GM12878 (cell line): ENCODE data around the gene ICE1. TPM values are rescaled to one million over a fixed set of nuclear protein-coding genes. Genes with fewer than 3 reads are reported as not detected.

Source experiments
- ATAC-seq: fragments of 200-7000 bp; cut with Tn5 transposase; 3 replicates; pipeline ENCODE4 v1.9.1; 2020; ENCODE audit warnings: mild to moderate bottlenecking, moderate library complexity
- BruUV-seq: library from RNA; stranded (reverse); fragments of 400-500 nt; replicated peaks from 2 replicates; lab custom pipeline; 2021; lab: Mats Ljungman, UMichigan
- CTCF ChIA-PET: fragments of 300-600 bp; sonication (Branson Sonifier 250); formaldehyde crosslinking; extraction: SDS; loops from one replicate; lab custom pipeline; 2021; ENCODE audit warnings: inconsistent platforms; lab: Yijun Ruan, JAX
- POLR2A ChIA-PET: fragments of 350-600 bp; formaldehyde crosslinking; extraction: SDS; loops from one replicate; lab custom pipeline; 2021; ENCODE audit warnings: inconsistent platforms; lab: Charles Lee
- RAD21 ChIA-PET: fragments of 300-600 bp; sonication (Branson Sonifier 250); formaldehyde crosslinking; loops from one replicate; lab custom pipeline; 2023; ENCODE audit warnings: antibody characterized with exemption; ENCODE audit not compliant: unreplicated experiment; lab: Charles Lee
- SMC1A ChIA-PET: fragments of 300-600 bp; sonication (Branson Sonifier 250); formaldehyde crosslinking; loops from one replicate; lab custom pipeline; 2023; ENCODE audit not compliant: unreplicated experiment, uncharacterized antibody; lab: Charles Lee
- DNase-seq: peaks from one replicate; pipeline ENCODE4 v3.0.0-alpha.2; 2011; ENCODE audit warnings: low read depth, low spot score
- FAIRE-seq: peaks from 3 replicates; lab custom pipeline; 2011; peaks lifted over from hg19 to GRCh38; lab: Jason Lieb, UNC
- H2AFZ ChIP-seq: 2 replicates; pipeline ENCODE4 v1.6.0; 2011; ENCODE audit warnings: low read depth, low read length, control low read depth; ENCODE audit not compliant: control insufficient read depth
- H3K27ac ChIP-seq: 2 replicates; pipeline ENCODE4 v1.5.1; 2011; ENCODE audit warnings: control low read depth; ENCODE audit not compliant: control insufficient read depth, insufficient read depth
- H3K27me3 ChIP-seq, 2 experiments: replicated peaks in 1 of 2; 2 replicates each; pipeline versions ENCODE4 v1.6.0 to v1.6.1; 2011; ENCODE audit warnings: low read length in 1 of 2; ENCODE audit not compliant: control insufficient read depth in 2 of 2, insufficient read depth in 2 of 2
- H3K36me3 ChIP-seq, 2 experiments: 2 replicates each; pipeline ENCODE4 v1.5.1; 2011; ENCODE audit warnings: low read length in 1 of 2; ENCODE audit not compliant: control insufficient read depth in 2 of 2, insufficient read depth in 2 of 2
- H3K4me1 ChIP-seq: 2 replicates; pipeline ENCODE4 v1.6.1; 2011; ENCODE audit warnings: mild to moderate bottlenecking, low read length, moderate library complexity, mixed read lengths; ENCODE audit not compliant: control insufficient read depth, insufficient read depth
- H3K4me2 ChIP-seq: 2 replicates; pipeline ENCODE4 v1.6.0; 2011; ENCODE audit warnings: control low read depth; ENCODE audit not compliant: control insufficient read depth, insufficient read depth
- H3K4me3 ChIP-seq: fragments of 200-600 bp; sonication (generic); 2 replicates; pipeline ENCODE4 v1.5.1; 2016
- H3K79me2 ChIP-seq: 2 replicates; pipeline ENCODE4 v1.6.0; 2011; ENCODE audit warnings: low read length; ENCODE audit not compliant: control insufficient read depth, insufficient read depth
- H3K9ac ChIP-seq: 2 replicates; pipeline ENCODE4 v1.8.0; 2011; ENCODE audit warnings: low read length, control low read depth, mixed read lengths; ENCODE audit not compliant: control insufficient read depth, insufficient read depth
- H3K9me3 ChIP-seq: replicated peaks from 3 replicates; pipeline ENCODE4 v1.5.1; 2011; ENCODE audit warnings: mild to moderate bottlenecking, low read length; ENCODE audit not compliant: control insufficient read depth, insufficient read depth
- H4K20me1 ChIP-seq: 2 replicates; pipeline ENCODE4 v1.6.0; 2011; ENCODE audit not compliant: control insufficient read depth, insufficient read depth
- CBX5 ChIP-seq: sonication (generic); IDR thresholded peaks from 2 replicates; pipeline ENCODE4 v1.6.1; 2016; ENCODE audit warnings: low read depth, moderate library complexity, mild to moderate bottlenecking, inconsistent platforms
- CHD2 ChIP-seq: IDR thresholded peaks from 2 replicates; pipeline ENCODE4 v1.6.1; 2011; ENCODE audit warnings: low read depth, low read length, improper control_type of control experiment, borderline replicate concordance
- CREB1 ChIP-seq: IDR thresholded peaks from 2 replicates; pipeline ENCODE4 v1.6.1; 2012; ENCODE audit warnings: low read depth, mild to moderate bottlenecking, inconsistent platforms
- HCFC1 ChIP-seq: fragments of 150-350 bp; IDR thresholded peaks from 2 replicates; pipeline ENCODE4 v1.6.1; 2014; ENCODE audit warnings: low read length
- IRF5 ChIP-seq: fragments of 450-650 bp; IDR thresholded peaks from 2 replicates; pipeline ENCODE4 v1.6.1; 2017; ENCODE audit warnings: borderline replicate concordance
- JUND ChIP-seq: IDR thresholded peaks from 2 replicates; pipeline ENCODE4 v1.6.1; 2012; ENCODE audit warnings: low read depth, mild to moderate bottlenecking, low read length, improper control_type of control experiment, moderate library complexity
- KLF5 ChIP-seq: fragments of 450-650 bp; IDR thresholded peaks from 2 replicates; pipeline ENCODE4 v1.6.1; 2014; ENCODE audit warnings: mild to moderate bottlenecking; ENCODE audit not compliant: partially characterized antibody
- MLLT1 ChIP-seq: fragments of 450-650 bp; IDR thresholded peaks from 2 replicates; pipeline ENCODE4 v1.6.1; 2016; ENCODE audit warnings: mild to moderate bottlenecking
- MTA3 ChIP-seq: IDR thresholded peaks from 2 replicates; pipeline ENCODE4 v1.6.1; 2012; ENCODE audit warnings: low read length, inconsistent platforms, borderline replicate concordance
- RAD51 ChIP-seq: fragments of 450-650 bp; IDR thresholded peaks from 2 replicates; pipeline ENCODE4 v1.6.1; 2016; ENCODE audit warnings: moderate library complexity, mild to moderate bottlenecking, inconsistent platforms
- RELB ChIP-seq: fragments of 450-650 bp; IDR thresholded peaks from 2 replicates; pipeline ENCODE4 v1.6.1; 2017; ENCODE audit warnings: low read depth, mild to moderate bottlenecking, moderate library complexity
- SIX5 ChIP-seq: IDR thresholded peaks from 2 replicates; pipeline ENCODE4 v1.6.1; 2011; ENCODE audit warnings: mild to moderate bottlenecking, low read depth, low read length, moderate library complexity; ENCODE audit not compliant: severe bottlenecking
- SPI1 ChIP-seq: IDR thresholded peaks from 2 replicates; pipeline ENCODE4 v1.6.1; 2011; ENCODE audit warnings: low read depth, mild to moderate bottlenecking, low read length, moderate library complexity, borderline replicate concordance; ENCODE audit not compliant: insufficient read depth
- TCF12 ChIP-seq: IDR thresholded peaks from 2 replicates; pipeline ENCODE4 v1.6.1; 2011; ENCODE audit warnings: low read depth, mild to moderate bottlenecking, low read length
- TCF3 ChIP-seq: IDR thresholded peaks from 2 replicates; pipeline ENCODE4 v1.6.1; 2012; ENCODE audit warnings: low read depth, mild to moderate bottlenecking, low read length, borderline replicate concordance; ENCODE audit not compliant: insufficient read depth
- ZNF384 ChIP-seq: IDR thresholded peaks from 2 replicates; pipeline ENCODE4 v1.6.1; 2012; ENCODE audit warnings: low read depth, mild to moderate bottlenecking, low read length, improper control_type of control experiment, borderline replicate concordance
- WGBS: methylation state at CpG from one replicate; pipeline ENCODE4 v1.1.6; 2016; ENCODE audit warnings: low lambda C conversion rate; ENCODE audit not compliant: insufficient replicate concordance, insufficient coverage; ENCODE audit errors: missing lambda C conversion rate; 5-methylcytosine and 5-hydroxymethylcytosine counted together
- in situ Hi-C: fragments of 300-500 bp; cut with MboI; formaldehyde crosslinking; loops from 9 replicates; pipeline ENCODE4 v1.14.3; 2018; ENCODE audit warnings: mixed read lengths
- intact Hi-C: fragments of 100-400 bp; cut with micrococcal nuclease; formaldehyde crosslinking; loops from one replicate; pipeline ENCODE4 v1.14.2; 2022; ENCODE audit not compliant: unreplicated experiment
- polyA plus RNA-seq, 11 experiments: library from polyadenylated mRNA; depleted of rRNA in 4 of 11; unstranded in 6 of 11; stranded (reverse) in 5 of 11; fragments of >200 nt; fragmentation: Nextera tagmentation in 4 of 11; fragmentation: Illumina TruSeq in 1 of 11; extraction: Ambion mirVana in 4 of 11; extraction: Trizol in 1 of 11; gene quantifications; 1 replicate in 1 of 11; 2 replicates in 10 of 11; pipeline versions ENCODE4 v1.2.1 to v1.2.3, GENCODE V29; 2011 to 2016; ENCODE audit warnings: inconsistent platforms in 2 of 11, missing spikeins in 2 of 11, low read depth in 1 of 11
- total RNA-seq, 4 experiments: library from RNA; depleted of rRNA in 3 of 4; stranded (reverse); fragments of >200 nt in 3 of 4; fragmentation: Illumina TruSeq in 1 of 4; extraction: Trizol in 1 of 4; gene quantifications; 2 replicates each; pipeline versions ENCODE4 v1.2.1 to v1.2.3, GENCODE V29; 2013 to 2021

The ICE1 gene
- total and polyA plus RNA-seq, 10 of the 15 experiments (the other 5 are each of a cell fraction or from before 2014, with no cell fraction given) = 3.8 to 31.4 (median 18.9) TPM

GRCh38 chr5:5456858-5457257 lies 34.4 kb downstream of the ICE1 start (continued):
- TF ChIP-seq RAD51 (no peak), JUND (no peak), SIX5 (no peak), TCF3 (no peak), CBX5 (no peak)

GRCh38 chr5:5460311-5460710 lies 37.8 kb downstream of the ICE1 start:
- H3K27me3 ChIP-seq = no peaks in the 10 kb centered on the region
- ChIA-PET SMC1A (no interaction called here), CTCF (no interaction called here), POLR2A (no interaction called here), RAD21 (no interaction called here)
- H3K4me2 ChIP-seq = no peak overlapping the region
- no peaks in the 10 kb centered on the region for H3K79me2 ChIP-seq
- in situ Hi-C loops = no loop called here
- 97% methylated on average over 4 of the region's 4 CpGs for WGBS
- H3K9ac ChIP-seq = no peak overlapping the region
- H3K9me3 ChIP-seq = no peaks in the 10 kb centered on the region
- H4K20me1 ChIP-seq = no peaks in the 10 kb centered on the region
- peaks cover 14 to 38% of the 10 kb centered on the region in 2 experiments for H3K36me3 ChIP-seq
- ATAC-seq (no peak), DNase-seq (no peak), FAIRE-seq (no peak)
- no TSS peak for BruUV-seq
- intact Hi-C loops = no loop called here
- no peak overlapping the region for H3K4me3 ChIP-seq
- H3K27ac ChIP-seq = no peak overlapping the region
- TF ChIP-seq CREB1 (no peak), CHD2 (no peak), TCF12 (no peak), KLF5 (no peak), HCFC1 (no peak), RELB (no peak), SPI1 (no peak), MTA3 (no peak), IRF5 (no peak), MLLT1 (no peak), ZNF384 (no peak)
- no peaks in the 10 kb centered on the region for H3K4me1 ChIP-seq
- H2AFZ ChIP-seq = no peak overlapping the region
